ENCODE measurements around the gene VTI1B. TPM values are rescaled to one million over a fixed set of nuclear protein-coding genes. Genes with fewer than 3 reads are reported as not detected.
A peak's percentile ranks its signal among the peaks of the same experiment; 100 is the strongest.
"Not testable (repeated sequence)": the region's sequence is repeated elsewhere in the genome, so short reads cannot be mapped to it uniquely, and the experiment has no call there.

The VTI1B gene
- total RNA-seq, 1 donor from 2014 or later = 75.3 TPM

DNA sequence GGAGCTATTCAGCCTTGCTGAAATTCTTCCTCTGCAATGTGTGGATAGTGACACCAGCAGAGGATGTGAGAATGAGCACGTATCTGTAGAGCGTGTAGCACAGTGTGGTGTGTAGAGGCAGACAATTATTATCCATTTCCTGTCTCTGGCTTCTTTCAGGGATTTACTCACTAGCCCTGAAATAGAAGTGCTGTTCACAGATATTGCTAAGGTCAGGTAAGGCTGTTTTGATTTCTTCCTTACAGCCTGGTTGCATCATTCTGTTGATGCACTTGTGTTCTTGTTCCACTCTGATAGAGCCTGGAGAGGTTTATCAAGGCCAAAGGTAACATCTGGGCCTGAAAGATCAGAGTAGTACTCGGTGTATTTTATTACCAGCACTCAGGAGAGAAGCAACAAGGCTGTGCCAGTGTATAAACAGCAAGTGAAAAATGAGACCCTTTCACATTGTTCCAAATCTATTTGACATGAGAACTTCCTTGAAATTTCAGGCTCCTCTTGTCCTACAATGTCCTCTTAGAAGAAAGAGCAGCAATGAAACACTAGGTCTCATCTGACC is 38.0 kb downstream of the VTI1B start:
- intact Hi-C loops (cut with micrococcal nuclease) = no loop called here
- H3K4me3 Mint-ChIP-seq = no peak overlapping the region

GRCh38 chr14:67633451-67634147 is 40.8 kb downstream of the VTI1B start:
- H3K27ac Mint-ChIP-seq = no peak overlapping the region
- H3K27me3 Mint-ChIP-seq = no peaks in the 10 kb centered on the region
- no peak overlapping the region for H3K4me3 Mint-ChIP-seq
- intact Hi-C loops (cut with micrococcal nuclease) = no loop called here
- no peaks in the 10 kb centered on the region for H3K4me1 Mint-ChIP-seq
- no peaks in the 10 kb centered on the region for H3K9me3 Mint-ChIP-seq
- no peaks in the 10 kb centered on the region for H3K36me3 Mint-ChIP-seq (ENCODE audit: low read depth)
- no peak for DNase-seq

More for the DNA sequence above, 38.0 kb downstream of the VTI1B start:
- Mint-ChIP-seq H3K27ac (no peak overlapping the region), H3K36me3 (ENCODE audit: low read depth) (peaks cover 2% of the 10 kb centered on the region), H3K27me3 (no peaks in the 10 kb centered on the region), H3K9me3 (no peaks in the 10 kb centered on the region), H3K4me1 (no peaks in the 10 kb centered on the region)
- no peak for DNase-seq

- no peak for DNase-seq
- no peak overlapping the region for H3K27ac Mint-ChIP-seq
- intact Hi-C loops (cut with micrococcal nuclease) = no loop called here
- no peaks in the 10 kb centered on the region for H3K36me3 Mint-ChIP-seq (ENCODE audit: low read depth)
- H3K27me3 Mint-ChIP-seq = no peaks in the 10 kb centered on the region
- H3K4me3 Mint-ChIP-seq = no peak overlapping the region
- no peaks in the 10 kb centered on the region for H3K4me1 Mint-ChIP-seq
- no peaks in the 10 kb centered on the region for H3K9me3 Mint-ChIP-seq
Observed at GRCh38 chr14:67630938-67631337, 43.5 kb downstream of the VTI1B start.

- intact Hi-C loops (cut with micrococcal nuclease) = no loop called here
- H3K36me3 Mint-ChIP-seq (ENCODE audit: low read depth) = no peaks in the 10 kb centered on the region
- no peaks in the 10 kb centered on the region for H3K9me3 Mint-ChIP-seq
- H3K4me1 Mint-ChIP-seq = no peaks in the 10 kb centered on the region
- no peaks in the 10 kb centered on the region for H3K27me3 Mint-ChIP-seq
- no peak for DNase-seq
- no peak overlapping the region for H3K27ac Mint-ChIP-seq
- no peak overlapping the region for H3K4me3 Mint-ChIP-seq
Observed at GRCh38 chr14:67630186-67630585, 44.2 kb downstream of the VTI1B start.

- no peak for DNase-seq
- Mint-ChIP-seq H3K9me3 (no peaks in the 10 kb centered on the region), H3K4me1 (peaks cover 9% of the 10 kb centered on the region), H3K27me3 (no peaks in the 10 kb centered on the region), H3K27ac (no peak overlapping the region), H3K4me3 (no peak overlapping the region), H3K36me3 (ENCODE audit: low read depth) (no peaks in the 10 kb centered on the region)
- intact Hi-C loops (cut with micrococcal nuclease) = no loop called here
Observed at GRCh38 chr14:67627519-67627918, 46.9 kb downstream of the VTI1B start.

- H3K27me3 Mint-ChIP-seq; H3K9me3 Mint-ChIP-seq; intact Hi-C loops (cut with micrococcal nuclease); H3K27ac Mint-ChIP-seq; H3K4me3 Mint-ChIP-seq; H3K36me3 Mint-ChIP-seq (ENCODE audit: low read depth); DNase-seq: not testable (repeated sequence)
- peaks cover 14% of the 10 kb centered on the region for H3K4me1 Mint-ChIP-seq
Observed at GRCh38 chr14:67626131-67626530, 48.3 kb downstream of the VTI1B start.

GRCh38 chr14:67623114-67623513 is 51.3 kb downstream of the VTI1B start:
- H3K27me3 Mint-ChIP-seq = peaks cover 10% of the 10 kb centered on the region
- intact Hi-C loops (cut with micrococcal nuclease) = no loop called here

DNA sequence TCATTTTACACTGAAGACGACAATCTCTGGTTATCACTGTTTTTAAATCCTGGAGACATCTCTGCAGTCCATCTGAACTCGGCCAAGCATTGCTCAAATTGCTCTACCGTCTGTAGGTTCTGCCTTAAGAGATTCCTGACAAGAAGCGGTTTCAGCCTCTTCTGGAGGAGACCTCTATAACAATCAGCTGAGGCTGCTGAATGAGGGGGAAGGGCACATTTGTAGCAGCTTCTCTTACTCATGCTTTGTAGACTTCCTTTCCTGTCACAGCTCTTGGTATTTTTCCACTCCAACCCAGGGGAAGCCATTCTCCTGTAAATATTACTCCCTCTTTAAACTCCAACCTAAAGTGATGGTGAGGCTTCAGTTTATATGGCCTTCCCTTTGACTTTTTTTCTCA is 51.8 kb downstream of the VTI1B start:
- Mint-ChIP-seq H3K4me1 (peaks cover 33% of the 10 kb centered on the region), H3K27me3 (peaks cover 10% of the 10 kb centered on the region), H3K27ac (peak overlapping the region; percentile 53), H3K9me3 (no peaks in the 10 kb centered on the region), H3K36me3 (ENCODE audit: low read depth) (peaks cover 1% of the 10 kb centered on the region), H3K4me3 (peak overlapping the region; percentile 7)
- peak; percentile 64 for DNase-seq
- intact Hi-C loops (cut with micrococcal nuclease) = no loop called here

More at GRCh38 chr14:67623114-67623513, 51.3 kb downstream of the VTI1B start:
- Mint-ChIP-seq H3K36me3 (ENCODE audit: low read depth) (peaks cover 1% of the 10 kb centered on the region), H3K27ac (peak overlapping the region; percentile 53), H3K4me3 (peak overlapping the region; percentile 7), H3K9me3 (no peaks in the 10 kb centered on the region), H3K4me1 (peaks cover 33% of the 10 kb centered on the region)
- no peak for DNase-seq

- DNase-seq = peak; percentile 69
- peak overlapping the region; percentile 92 for H3K4me3 Mint-ChIP-seq
- H3K27ac Mint-ChIP-seq = peak overlapping the region; percentile 70
- intact Hi-C loops (cut with micrococcal nuclease) = no loop called here
- H3K4me1 Mint-ChIP-seq = peaks cover 33% of the 10 kb centered on the region
- H3K27me3 Mint-ChIP-seq = peaks cover 13% of the 10 kb centered on the region
- H3K9me3 Mint-ChIP-seq = no peaks in the 10 kb centered on the region
- H3K36me3 Mint-ChIP-seq (ENCODE audit: low read depth) = peaks cover 1% of the 10 kb centered on the region
Observed at GRCh38 chr14:67620217-67620785, 54.1 kb downstream of the VTI1B start.

DNA sequence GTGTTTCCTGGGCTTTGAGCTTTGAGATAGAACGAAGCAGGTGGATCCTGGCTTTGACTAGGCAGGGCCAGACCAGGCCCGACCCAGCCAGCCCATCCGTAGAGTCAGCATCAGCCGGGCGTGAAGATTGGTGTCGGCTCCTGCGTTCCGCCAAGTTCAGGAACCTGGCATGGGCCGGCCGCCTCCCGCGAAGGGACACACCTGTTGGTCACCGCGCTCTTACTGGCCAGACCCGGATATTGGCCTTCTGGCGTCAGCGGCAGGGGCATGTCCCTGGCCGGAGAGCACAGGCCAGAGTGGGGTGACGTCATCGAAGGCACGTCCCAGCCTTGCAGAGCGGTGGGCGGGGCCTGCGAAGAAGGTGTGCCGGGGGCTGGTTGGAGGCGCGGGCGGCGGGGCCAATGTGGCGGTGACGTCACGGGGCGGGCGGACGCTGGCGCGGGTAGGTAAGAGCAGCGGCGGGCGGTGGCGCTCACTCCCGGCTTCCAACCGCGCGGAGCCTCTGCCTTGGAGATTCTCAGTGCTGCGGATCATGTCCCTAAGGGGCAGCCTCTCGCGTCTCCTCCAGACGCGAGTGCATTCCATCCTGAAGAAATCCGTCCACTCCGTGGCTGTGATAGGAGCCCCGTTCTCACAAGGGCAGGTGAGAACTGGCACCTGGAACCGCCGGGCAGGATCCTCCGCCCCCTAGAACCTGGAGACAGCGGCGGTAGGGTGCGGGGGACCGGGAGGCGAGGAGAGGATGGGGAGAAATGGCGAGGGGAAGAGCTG is 54.8 kb downstream of the VTI1B start, which contains the start of gene ARG2:
Gene ARG2, plus strand, starts transcription at position 475 of the 771 bp plus-strand sequence. Its CDS starts 58 bp downstream, at position 533.
- intact Hi-C loops (cut with micrococcal nuclease) = loop anchor here (1.0 to 5.0 kb wide), 4 partner anchors 19 to 198 kb away; partner anchors contain the start of genes PIGH, RAD51B, RDH11 and VTI1B
- peak within 1 kb of the TSS; percentile 85 for H3K27ac Mint-ChIP-seq
- peak; percentile 99 for DNase-seq
- peaks cover 33% of the 10 kb centered on the region for H3K4me1 Mint-ChIP-seq
- H3K9me3 Mint-ChIP-seq = no peaks in the 10 kb centered on the region
- H3K36me3 Mint-ChIP-seq (ENCODE audit: low read depth) = peaks cover 1% of the 10 kb centered on the region
- peaks cover 15% of the 10 kb centered on the region for H3K27me3 Mint-ChIP-seq
- peak within 1 kb of the TSS; percentile 92 for H3K4me3 Mint-ChIP-seq

- Mint-ChIP-seq H3K9me3 (no peaks in the 10 kb centered on the region), H3K4me1 (peaks cover 33% of the 10 kb centered on the region), H3K27me3 (peaks cover 17% of the 10 kb centered on the region), H3K27ac (peak overlapping the region; percentile 63), H3K36me3 (ENCODE audit: low read depth) (peaks cover 1% of the 10 kb centered on the region), H3K4me3 (peak overlapping the region; percentile 92)
- peak; percentile 83 for DNase-seq
- intact Hi-C loops (cut with micrococcal nuclease) = loop anchor here (1.0 to 5.0 kb wide), 6 partner anchors 18 to 199 kb away; partner anchors contain the start of genes PIGH, RAD51B, RDH11 and VTI1B
Observed at GRCh38 chr14:67618617-67619063, 55.8 kb downstream of the VTI1B start.

GRCh38 chr14:67610491-67610890 is 63.9 kb downstream of the VTI1B start:
- peaks cover 8% of the 10 kb centered on the region for H3K27me3 Mint-ChIP-seq
- intact Hi-C loops (cut with micrococcal nuclease) = no loop called here
- H3K27ac Mint-ChIP-seq = no peak overlapping the region
- no peak overlapping the region for H3K4me3 Mint-ChIP-seq
- H3K36me3 Mint-ChIP-seq (ENCODE audit: low read depth) = no peaks in the 10 kb centered on the region
- no peak for DNase-seq
- peaks cover 2% of the 10 kb centered on the region for H3K4me1 Mint-ChIP-seq
- H3K9me3 Mint-ChIP-seq = no peaks in the 10 kb centered on the region

GRCh38 chr14:67609642-67610310 is 64.7 kb downstream of the VTI1B start:
- no peak overlapping the region for H3K27ac Mint-ChIP-seq
- no peak overlapping the region for H3K4me3 Mint-ChIP-seq
- intact Hi-C loops (cut with micrococcal nuclease) = no loop called here

More at GRCh38 chr14:67609642-67610310, 64.7 kb downstream of the VTI1B start:
- Mint-ChIP-seq H3K36me3 (ENCODE audit: low read depth) (no peaks in the 10 kb centered on the region), H3K4me1 (peaks cover 2% of the 10 kb centered on the region), H3K9me3 (no peaks in the 10 kb centered on the region), H3K27me3 (peaks cover 8% of the 10 kb centered on the region)
- no peak for DNase-seq

Data from activated CD4-positive, alpha-beta T cell treated with anti-CD3 and anti-CD28 coated beads, Interleukin-2, amount 10 ng/mL, durations not matched to agents 24 days and 14 days (primary cell).